HepG2 (cell line): Measurements from ENCODE around the gene CCND1. TPM values are rescaled to one million over a fixed set of nuclear protein-coding genes. Genes with fewer than 3 reads are reported as not detected.
"Not testable (repeated sequence)": the region's sequence is repeated elsewhere in the genome, so short reads cannot be mapped to it uniquely, and the experiment has no call there.

ENCODE experiments used
- BCL6 ChIP-seq: IDR thresholded peaks from 2 replicates; pipeline ENCODE4 v1.6.1; 2016; ENCODE audit warnings: missing genetic modification reagents, missing compliant biosample characterization
- KLF16 ChIP-seq, 2 experiments: sonication (generic) in 1 of 2; formaldehyde crosslinking in 1 of 2; IDR thresholded peaks; 2 replicates each; pipeline versions ENCODE4 v1.6.1 to v1.8.0; 2016 to 2023; ENCODE audit warnings: missing genetic modification reagents in 2 of 2, missing compliant biosample characterization in 1 of 2
- LCORL ChIP-seq, 2 experiments: fragments of 450-650 bp in 1 of 2; sonication (generic) in 1 of 2; formaldehyde crosslinking in 1 of 2; IDR thresholded peaks; 2 replicates each; pipeline versions ENCODE4 v1.5.0 to v1.6.1; 2017 to 2020; ENCODE audit warnings: antibody characterized with exemption in 1 of 2, missing genetic modification reagents in 1 of 2
- NFE2 ChIP-seq: sonication (generic); formaldehyde crosslinking; IDR thresholded peaks from 2 replicates; pipeline ENCODE4 v1.4.0; 2020; ENCODE audit warnings: missing genetic modification reagents
- PAXIP1 ChIP-seq: sonication (generic); formaldehyde crosslinking; conservative IDR thresholded peaks from 2 replicates; pipeline ENCODE4 v1.4.0; 2020; ENCODE audit warnings: mild to moderate bottlenecking, missing genetic modification reagents, moderate library complexity
- POGZ ChIP-seq: sonication (generic); formaldehyde crosslinking; IDR thresholded peaks from 2 replicates; pipeline ENCODE4 v1.4.0; 2020; ENCODE audit warnings: mild to moderate bottlenecking, missing genetic modification reagents
- RXRB ChIP-seq: IDR thresholded peaks from 2 replicates; pipeline ENCODE4 v1.6.1; 2016; ENCODE audit warnings: borderline replicate concordance, missing genetic modification reagents, missing compliant biosample characterization
- SKI ChIP-seq: fragments of 450-650 bp; IDR thresholded peaks from one replicate; pipeline ENCODE4 v1.6.1; 2018; ENCODE audit warnings: mild to moderate bottlenecking; ENCODE audit not compliant: partially characterized antibody
- ZNF770 ChIP-seq: sonication (generic); formaldehyde crosslinking; IDR thresholded peaks from 2 replicates; pipeline ENCODE4 v1.5.0; 2020; ENCODE audit warnings: mild to moderate bottlenecking, missing genetic modification reagents
- ZNF816 ChIP-seq: sonication (generic); formaldehyde crosslinking; IDR thresholded peaks from 2 replicates; pipeline ENCODE4 v1.8.0; 2022; ENCODE audit warnings: missing genetic modification reagents, mild to moderate bottlenecking, borderline replicate concordance
- polyA plus RNA-seq, 8 experiments: library from polyadenylated mRNA; depleted of rRNA in 3 of 8; stranded (reverse) in 7 of 8; unstranded in 1 of 8; fragments of >200 nt; fragmentation: Illumina TruSeq in 4 of 8; extraction: Trizol in 4 of 8; gene quantifications; 2 replicates each; pipeline versions ENCODE4 v1.2.1 to v1.2.3, GENCODE V29; 2011 to 2016; ENCODE audit warnings: low read depth in 4 of 8, missing spikeins in 1 of 8, mixed read lengths in 1 of 8; ENCODE audit not compliant: insufficient read depth in 1 of 8
- total RNA-seq, 5 experiments: library from RNA; depleted of rRNA; stranded (reverse); fragments of >200 nt; fragmentation: Illumina TruSeq; extraction: Trizol; gene quantifications; 2 replicates each; pipeline ENCODE4 v1.2.3, GENCODE V29; 2016; ENCODE audit warnings: low read depth in 1 of 5
- TF ChIP-seq, protein P1 (sequence below): IDR thresholded peaks from 2 replicates; pipeline ENCODE4 v1.6.1; 2016; ENCODE audit warnings: missing compliant biosample characterization, missing genetic modification reagents, borderline replicate concordance
- TF ChIP-seq, protein P2 (sequence below): sonication (generic); formaldehyde crosslinking; IDR thresholded peaks from 2 replicates; pipeline ENCODE4 v1.4.0; 2020; ENCODE audit warnings: missing genetic modification reagents
- TF ChIP-seq, protein P3 (sequence below): sonication (generic); formaldehyde crosslinking; IDR thresholded peaks from 2 replicates; pipeline ENCODE4 v1.4.0; 2020; ENCODE audit warnings: missing genetic modification reagents
- TF ChIP-seq, protein P4 (sequence below): sonication (generic); formaldehyde crosslinking; IDR thresholded peaks from 2 replicates; pipeline ENCODE4 v1.5.1; 2020; ENCODE audit warnings: mild to moderate bottlenecking, missing genetic modification reagents

Gene CCND1
- total and polyA plus RNA-seq, 2 of the 13 experiments (the other 11 are each of a cell fraction or from before 2014, with no cell fraction given): 107 to 136 TPM

DNA sequence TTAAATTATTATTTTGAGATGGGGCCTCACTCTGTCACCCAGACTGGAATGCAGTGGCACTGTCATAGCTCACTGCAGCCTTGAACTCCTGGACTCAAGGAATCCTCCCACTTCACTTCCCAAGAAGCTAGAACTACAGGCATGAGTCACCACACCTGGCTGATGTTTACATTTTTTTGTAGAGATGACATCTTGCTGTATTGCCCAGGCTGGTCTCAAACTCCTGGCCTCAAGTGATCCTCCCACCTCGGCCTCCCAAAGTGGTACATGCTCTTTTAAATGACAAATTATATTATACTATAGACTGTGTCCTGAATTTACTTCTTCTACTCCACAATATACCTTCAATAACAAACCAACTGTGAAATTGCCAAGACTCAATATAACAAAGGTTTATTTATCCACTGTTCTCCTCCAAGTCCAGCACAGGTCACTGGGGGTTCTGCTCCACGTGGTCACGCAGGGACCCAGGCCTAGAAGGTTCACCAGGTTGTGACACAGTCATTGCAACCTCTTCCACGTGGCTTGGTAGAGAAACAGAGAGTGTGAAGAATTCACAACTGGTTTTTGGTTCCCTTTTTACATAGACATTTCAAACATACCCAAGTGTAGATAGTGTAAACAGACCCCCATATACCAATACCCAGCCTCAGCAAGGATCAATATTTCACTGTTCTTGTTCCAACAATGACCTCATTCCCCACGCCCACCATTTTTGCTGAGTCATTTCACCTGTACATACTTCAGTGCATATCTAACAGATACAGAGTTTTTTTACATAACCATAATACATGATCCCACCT, 47.2 kb downstream of the CCND1 start (continued):
- TF ChIP-seq PAXIP1 (CRISPR knock-in tag): peak; percentile 72
- TF ChIP-seq, protein P1, sequence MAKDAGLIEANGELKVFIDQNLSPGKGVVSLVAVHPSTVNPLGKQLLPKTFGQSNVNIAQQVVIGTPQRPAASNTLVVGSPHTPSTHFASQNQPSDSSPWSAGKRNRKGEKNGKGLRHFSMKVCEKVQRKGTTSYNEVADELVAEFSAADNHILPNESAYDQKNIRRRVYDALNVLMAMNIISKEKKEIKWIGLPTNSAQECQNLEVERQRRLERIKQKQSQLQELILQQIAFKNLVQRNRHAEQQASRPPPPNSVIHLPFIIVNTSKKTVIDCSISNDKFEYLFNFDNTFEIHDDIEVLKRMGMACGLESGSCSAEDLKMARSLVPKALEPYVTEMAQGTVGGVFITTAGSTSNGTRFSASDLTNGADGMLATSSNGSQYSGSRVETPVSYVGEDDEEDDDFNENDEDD (CRISPR knock-in tag): peak; percentile 16; the same call in 1 of the 2 replicates
- TF ChIP-seq, protein P2, sequence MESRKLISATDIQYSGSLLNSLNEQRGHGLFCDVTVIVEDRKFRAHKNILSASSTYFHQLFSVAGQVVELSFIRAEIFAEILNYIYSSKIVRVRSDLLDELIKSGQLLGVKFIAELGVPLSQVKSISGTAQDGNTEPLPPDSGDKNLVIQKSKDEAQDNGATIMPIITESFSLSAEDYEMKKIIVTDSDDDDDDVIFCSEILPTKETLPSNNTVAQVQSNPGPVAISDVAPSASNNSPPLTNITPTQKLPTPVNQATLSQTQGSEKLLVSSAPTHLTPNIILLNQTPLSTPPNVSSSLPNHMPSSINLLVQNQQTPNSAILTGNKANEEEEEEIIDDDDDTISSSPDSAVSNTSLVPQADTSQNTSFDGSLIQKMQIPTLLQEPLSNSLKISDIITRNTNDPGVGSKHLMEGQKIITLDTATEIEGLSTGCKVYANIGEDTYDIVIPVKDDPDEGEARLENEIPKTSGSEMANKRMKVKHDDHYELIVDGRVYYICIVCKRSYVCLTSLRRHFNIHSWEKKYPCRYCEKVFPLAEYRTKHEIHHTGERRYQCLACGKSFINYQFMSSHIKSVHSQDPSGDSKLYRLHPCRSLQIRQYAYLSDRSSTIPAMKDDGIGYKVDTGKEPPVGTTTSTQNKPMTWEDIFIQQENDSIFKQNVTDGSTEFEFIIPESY: peak; percentile 59; the same call in 1 of the 2 replicates
- TF ChIP-seq SKI: peak; percentile 27
- TF ChIP-seq, protein P3, sequence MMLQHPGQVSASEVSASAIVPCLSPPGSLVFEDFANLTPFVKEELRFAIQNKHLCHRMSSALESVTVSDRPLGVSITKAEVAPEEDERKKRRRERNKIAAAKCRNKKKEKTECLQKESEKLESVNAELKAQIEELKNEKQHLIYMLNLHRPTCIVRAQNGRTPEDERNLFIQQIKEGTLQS: peak; percentile 90
- peak; percentile 18; the same call in 1 of the 2 replicates for TF ChIP-seq POGZ (CRISPR knock-in tag)
- peak; percentile 46; the same call in 1 of the 2 replicates for TF ChIP-seq BCL6
- TF ChIP-seq NFE2 (CRISPR knock-in tag): peak; percentile 89
- peak; percentile 69 for TF ChIP-seq RXRB (CRISPR knock-in tag)
- TF ChIP-seq, protein P4, sequence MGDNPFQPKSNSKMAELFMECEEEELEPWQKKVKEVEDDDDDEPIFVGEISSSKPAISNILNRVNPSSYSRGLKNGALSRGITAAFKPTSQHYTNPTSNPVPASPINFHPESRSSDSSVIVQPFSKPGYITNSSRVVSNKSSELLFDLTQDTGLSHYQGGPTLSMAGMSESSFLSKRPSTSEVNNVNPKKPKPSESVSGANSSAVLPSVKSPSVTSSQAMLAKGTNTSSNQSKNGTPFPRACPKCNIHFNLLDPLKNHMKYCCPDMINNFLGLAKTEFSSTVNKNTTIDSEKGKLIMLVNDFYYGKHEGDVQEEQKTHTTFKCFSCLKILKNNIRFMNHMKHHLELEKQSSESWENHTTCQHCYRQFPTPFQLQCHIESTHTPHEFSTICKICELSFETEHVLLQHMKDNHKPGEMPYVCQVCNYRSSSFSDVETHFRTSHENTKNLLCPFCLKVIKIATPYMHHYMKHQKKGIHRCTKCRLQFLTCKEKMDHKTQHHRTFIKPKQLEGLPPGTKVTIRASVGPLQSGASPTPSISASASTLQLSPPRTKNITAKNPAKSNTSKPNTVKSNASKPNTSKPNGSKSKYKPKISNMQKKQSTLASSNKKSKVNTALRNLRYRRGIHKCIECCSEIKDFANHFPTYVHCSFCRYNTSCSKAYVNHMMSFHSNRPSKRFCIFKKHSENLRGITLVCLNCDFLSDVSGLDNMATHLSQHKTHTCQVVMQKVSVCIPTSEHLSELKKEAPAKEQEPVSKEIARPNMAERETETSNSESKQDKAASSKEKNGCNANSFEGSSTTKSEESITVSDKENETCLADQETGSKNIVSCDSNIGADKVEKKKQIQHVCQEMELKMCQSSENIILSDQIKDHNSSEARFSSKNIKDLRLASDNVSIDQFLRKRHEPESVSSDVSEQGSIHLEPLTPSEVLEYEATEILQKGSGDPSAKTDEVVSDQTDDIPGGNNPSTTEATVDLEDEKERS (CRISPR knock-in tag): peak; percentile 33; the same call in 1 of the 2 replicates
- not testable (repeated sequence) for TF ChIP-seq LCORL (IDR thresholded peaks at IDR 0.05)
- peak; percentile 61; the same call in 1 of the 2 replicates for TF ChIP-seq LCORL (CRISPR knock-in tag; IDR thresholded peaks at IDR 0.05)
- TF ChIP-seq ZNF770 (CRISPR knock-in tag): peak; percentile 99
- peak; percentile 35; the same call in 1 of the 2 replicates for TF ChIP-seq ZNF816 (CRISPR knock-in tag)
- TF ChIP-seq KLF16 (CRISPR knock-in tag; IDR thresholded peaks at IDR 0.05): peak in 1 of 2 experiments; percentile 48; a peak in 2 of 4 replicates
